Measurements from ENCODE around the gene SYNGR4.

GRCh38 chr19:48372904-48373303 is 8.7 kb downstream of the SYNGR4 start:
- TF ChIP-seq CTCF (IDR thresholded peaks at IDR 0.05): no peak
- TF ChIP-seq EZH2 (IDR thresholded peaks at IDR 0.05): no peak

Data from neural progenitor cell (in vitro differentiated cells).